GM12874 (cell line): Measurements from ENCODE around the gene NCOA6.

ENCODE experiments used
- CTCF ChIP-seq: IDR thresholded peaks from 2 replicates; pipeline ENCODE4 v1.5.1; 2011; ENCODE audit warnings: low read depth, mild to moderate bottlenecking, control low read depth, low read length, moderate library complexity; ENCODE audit not compliant: insufficient read depth

The NCOA6 gene

GRCh38 chr20:34808583-34808982 lies 16.9 kb downstream of the NCOA6 start:
- TF ChIP-seq CTCF = no peak

DNA sequence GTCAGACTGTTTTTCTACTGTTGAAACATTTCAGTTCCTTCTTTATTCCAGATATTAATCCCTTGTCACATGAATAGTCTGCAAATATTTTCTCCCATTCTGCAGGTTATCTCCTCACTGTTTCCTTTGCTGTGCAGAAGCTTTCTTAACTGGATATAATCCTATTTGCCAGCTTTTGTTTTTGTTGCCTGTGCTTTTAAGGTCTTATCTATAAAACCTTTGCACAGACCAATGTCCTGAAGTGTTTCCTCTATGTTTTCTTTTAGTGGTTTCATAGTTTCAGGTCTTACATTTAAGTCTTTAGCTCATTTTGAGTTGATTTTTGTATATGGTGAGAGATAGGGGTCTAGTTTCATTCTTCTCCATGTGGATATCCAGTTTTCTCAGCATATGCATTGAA lies 19.2 kb downstream of the NCOA6 start:
- TF ChIP-seq CTCF = no peak

- no peak for TF ChIP-seq CTCF
Measured at GRCh38 chr20:34798871-34799270, 26.6 kb downstream of the NCOA6 start.

- no peak for TF ChIP-seq CTCF
Measured at GRCh38 chr20:34798328-34798727, 27.1 kb downstream of the NCOA6 start.

DNA sequence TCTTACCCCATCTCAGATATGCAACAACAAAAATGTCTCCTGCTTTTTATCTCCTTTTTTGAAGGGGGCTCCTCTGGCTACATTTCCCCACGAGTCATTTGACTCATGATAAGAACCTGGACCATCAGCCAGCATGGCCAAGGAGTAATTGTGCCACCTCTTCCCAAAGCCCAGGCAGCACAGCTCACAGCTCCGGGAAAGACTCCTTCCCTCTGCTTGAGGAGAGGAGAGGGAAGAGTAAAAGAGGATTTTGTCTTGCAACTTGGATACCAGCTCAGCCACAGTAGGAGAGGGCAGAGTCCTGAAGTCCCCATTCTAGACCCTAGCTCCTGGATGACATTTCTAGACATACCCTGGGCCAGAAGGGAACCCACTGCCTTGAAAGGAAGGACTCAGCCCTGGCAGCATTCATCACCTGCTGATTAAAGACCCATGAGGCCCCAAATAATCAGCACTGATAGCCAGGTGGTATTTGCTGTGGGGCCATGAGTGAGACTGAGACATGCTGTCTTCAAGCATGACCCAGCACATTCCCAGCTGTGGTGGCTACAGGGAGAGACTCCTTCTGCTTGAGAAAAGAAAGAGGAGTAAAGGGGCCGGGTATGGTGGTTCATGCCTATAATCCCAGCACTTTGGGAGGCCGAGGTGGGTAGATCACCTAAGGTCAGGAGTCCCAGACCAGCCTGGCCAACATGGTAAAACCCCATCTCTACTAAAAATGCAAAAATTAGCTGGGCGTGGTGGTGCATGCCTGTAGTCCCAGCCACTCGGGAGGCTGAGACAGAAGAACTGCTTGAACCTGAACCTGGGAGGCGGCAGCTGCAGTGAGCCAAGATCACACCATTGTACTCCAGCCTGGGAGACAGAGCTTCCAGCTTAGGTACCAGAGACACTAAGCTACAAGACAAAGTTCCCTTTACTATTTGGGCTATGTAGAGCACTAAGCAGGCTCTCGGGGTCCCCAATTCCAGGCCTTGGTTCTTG lies 28.1 kb downstream of the NCOA6 start:
- no peak for TF ChIP-seq CTCF

DNA sequence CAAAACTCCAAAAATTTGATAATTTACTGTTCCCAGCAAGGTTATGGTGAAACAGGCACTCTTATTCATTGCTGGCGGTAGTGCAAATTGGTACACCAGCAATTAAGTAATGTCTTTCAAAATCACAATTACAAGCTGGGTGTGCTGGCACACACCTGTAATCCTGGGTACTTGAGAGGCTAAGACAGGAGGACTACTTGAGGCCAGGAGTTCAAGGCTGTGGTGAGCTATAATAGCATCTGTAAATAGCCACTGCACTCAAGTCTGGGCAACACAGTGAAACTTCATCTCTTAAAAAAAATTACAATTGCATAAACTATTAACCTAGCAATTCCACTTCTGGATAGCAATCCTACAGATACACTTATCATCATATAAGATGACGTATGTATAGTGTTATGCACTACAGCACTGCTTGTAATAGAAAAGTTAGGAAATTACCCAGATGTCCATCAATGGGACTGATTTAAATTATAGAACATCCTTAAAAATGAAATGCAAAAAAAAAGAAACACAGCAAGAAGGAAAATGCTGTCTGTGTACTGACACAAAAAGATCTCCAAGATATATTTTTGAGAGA lies 31.4 kb downstream of the NCOA6 start:
- TF ChIP-seq CTCF = no peak

- TF ChIP-seq CTCF = no peak
Measured at GRCh38 chr20:34792687-34793363, 32.6 kb downstream of the NCOA6 start.
